Loucy (cell line): ENCODE measurements around the gene KIF20A.
"Not testable (repeated sequence)": the region's sequence is repeated elsewhere in the genome, so short reads cannot be mapped to it uniquely, and the experiment has no call there.

Experiments
- H2AFZ ChIP-seq: fragments of 200-600 bp; sonication (generic); 2 replicates; pipeline ENCODE4 v1.6.0; 2016; ENCODE audit warnings: antibody characterized with exemption, mild to moderate bottlenecking, low read length, moderate library complexity
- H3F3A ChIP-seq: fragments of 200-600 bp; 2 replicates; pipeline ENCODE4 v1.6.0; 2016; ENCODE audit warnings: antibody characterized with exemption, low read depth, mild to moderate bottlenecking
- H3K27me3 ChIP-seq: fragments of 200-600 bp; sonication (generic); 2 replicates; pipeline ENCODE4 v1.6.1; 2014; ENCODE audit warnings: low read length, mild to moderate bottlenecking; ENCODE audit not compliant: insufficient read depth, poor library complexity, severe bottlenecking
- H3K36me3 ChIP-seq: fragments of 200-600 bp; sonication (generic); 2 replicates; pipeline ENCODE4 v1.6.1; 2016; ENCODE audit warnings: low read length; ENCODE audit not compliant: insufficient read depth
- H3K4me1 ChIP-seq: fragments of 200-600 bp; sonication (generic); 2 replicates; pipeline ENCODE4 v1.5.1; 2014; ENCODE audit warnings: low read length, mild to moderate bottlenecking; ENCODE audit not compliant: insufficient read depth, poor library complexity, severe bottlenecking
- H3K4me2 ChIP-seq: fragments of 200-600 bp; sonication (generic); 2 replicates; pipeline ENCODE4 v1.6.0; 2014; ENCODE audit warnings: antibody characterized with exemption, low read length, low read depth, mild to moderate bottlenecking; ENCODE audit not compliant: poor library complexity, severe bottlenecking
- H3K4me3 ChIP-seq: fragments of 200-600 bp; sonication (generic); 2 replicates; pipeline ENCODE4 v1.5.1; 2014; ENCODE audit warnings: low read length, mild to moderate bottlenecking, mixed read lengths; ENCODE audit not compliant: poor library complexity, severe bottlenecking
- H3K79me2 ChIP-seq: fragments of 200-600 bp; sonication (generic); 2 replicates; pipeline ENCODE4 v1.6.1; 2014; ENCODE audit warnings: low read length; ENCODE audit not compliant: insufficient read depth
- H3K9ac ChIP-seq: fragments of 200-600 bp; sonication (generic); 2 replicates; pipeline ENCODE4 v1.6.0; 2014; ENCODE audit warnings: mild to moderate bottlenecking, low read depth, low read length, moderate library complexity; ENCODE audit not compliant: poor library complexity, severe bottlenecking
- H3K9me2 ChIP-seq: fragments of 200-600 bp; sonication (generic); replicated peaks from 2 replicates; pipeline ENCODE4 v1.6.1; 2016; ENCODE audit warnings: low read depth, low read length, mixed read lengths
- H3K9me3 ChIP-seq: fragments of 200-600 bp; sonication (generic); 2 replicates; pipeline ENCODE4 v1.6.1; 2014; ENCODE audit warnings: mild to moderate bottlenecking, antibody characterized with exemption, low read length, low read depth; ENCODE audit not compliant: insufficient read depth
- H4K20me1 ChIP-seq: fragments of 200-600 bp; sonication (generic); 2 replicates; pipeline ENCODE4 v1.6.0; 2014; ENCODE audit warnings: antibody characterized with exemption, low read length, mild to moderate bottlenecking; ENCODE audit not compliant: insufficient read depth, poor library complexity, severe bottlenecking
- CTCF ChIP-seq: fragments of 200-600 bp; sonication (generic); conservative IDR thresholded peaks from 2 replicates; pipeline ENCODE4 v1.5.1; 2014; ENCODE audit warnings: mild to moderate bottlenecking, antibody characterized with exemption, low read length
- EZH2phosphoT487 ChIP-seq: fragments of 200-600 bp; IDR thresholded peaks from 2 replicates; pipeline ENCODE4 v1.6.1; 2018; ENCODE audit warnings: antibody characterized with exemption, mild to moderate bottlenecking, moderate library complexity, borderline replicate concordance

Gene KIF20A

GRCh38 chr5:138141734-138142133, 37.2 kb upstream of the KIF20A start:
- no peak overlapping the region for H2AFZ ChIP-seq
- H3K4me3 ChIP-seq: no peak overlapping the region
- H3K4me2 ChIP-seq: no peak overlapping the region
- H3K9ac ChIP-seq: no peak overlapping the region
- H3K9me3 ChIP-seq: no peaks in the 10 kb centered on the region
- H4K20me1 ChIP-seq: no peaks in the 10 kb centered on the region
- H3K4me1 ChIP-seq: no peaks in the 10 kb centered on the region
- H3K9me2 ChIP-seq: no peaks in the 10 kb centered on the region
- no peaks in the 10 kb centered on the region for H3K27me3 ChIP-seq
- no peaks in the 10 kb centered on the region for H3K79me2 ChIP-seq
- H3K36me3 ChIP-seq: no peaks in the 10 kb centered on the region
- TF ChIP-seq CTCF: no peak
- TF ChIP-seq EZH2phosphoT487: no peak
- no peaks in the 10 kb centered on the region for H3F3A ChIP-seq

GRCh38 chr5:138143578-138143977, 35.3 kb upstream of the KIF20A start:
- not testable (repeated sequence) for H3K9ac ChIP-seq, H3K27me3 ChIP-seq, H2AFZ ChIP-seq, H3K9me3 ChIP-seq, H3K79me2 ChIP-seq, H3K36me3 ChIP-seq, H3F3A ChIP-seq, H3K4me1 ChIP-seq, H3K4me2 ChIP-seq, H3K9me2 ChIP-seq, H4K20me1 ChIP-seq, H3K4me3 ChIP-seq

GRCh38 chr5:138148811-138149210, 30.1 kb upstream of the KIF20A start:
- Histone ChIP-seq H2AFZ (no peak overlapping the region), H4K20me1 (no peaks in the 10 kb centered on the region), H3K4me3 (no peak overlapping the region), H3K9me2 (no peaks in the 10 kb centered on the region), H3K27me3 (no peaks in the 10 kb centered on the region), H3K9ac (no peak overlapping the region), H3K79me2 (no peaks in the 10 kb centered on the region), H3K36me3 (no peaks in the 10 kb centered on the region), H3K9me3 (no peaks in the 10 kb centered on the region), H3F3A (no peaks in the 10 kb centered on the region), H3K4me1 (no peaks in the 10 kb centered on the region), H3K4me2 (no peak overlapping the region)
- TF ChIP-seq EZH2phosphoT487 (no peak), CTCF (no peak)

- Histone ChIP-seq H3K9me3 (no peaks in the 10 kb centered on the region), H3K4me2 (no peak overlapping the region), H3K4me1 (no peaks in the 10 kb centered on the region), H2AFZ (no peak overlapping the region), H3F3A (no peaks in the 10 kb centered on the region), H4K20me1 (no peaks in the 10 kb centered on the region), H3K79me2 (no peaks in the 10 kb centered on the region), H3K36me3 (no peaks in the 10 kb centered on the region), H3K27me3 (no peaks in the 10 kb centered on the region), H3K9me2 (no peaks in the 10 kb centered on the region), H3K4me3 (no peak overlapping the region), H3K9ac (no peak overlapping the region)
- TF ChIP-seq EZH2phosphoT487 (no peak), CTCF (no peak)
Observed at GRCh38 chr5:138149530-138149929, 29.4 kb upstream of the KIF20A start.

GRCh38 chr5:138155977-138156376, 22.9 kb upstream of the KIF20A start:
- not testable (repeated sequence) for H3K27me3 ChIP-seq, H3K9me2 ChIP-seq, H3K79me2 ChIP-seq, H3K4me3 ChIP-seq, H4K20me1 ChIP-seq, H3K9me3 ChIP-seq, H3K4me1 ChIP-seq, H3K9ac ChIP-seq, H3K4me2 ChIP-seq, H3F3A ChIP-seq, H2AFZ ChIP-seq
- peaks cover 45% of the 10 kb centered on the region; the same call in 1 of the 2 replicates for H3K36me3 ChIP-seq
